ENCODE measurements around the gene STIMATE.

The STIMATE gene

GRCh38 chr3:52887166-52887565 lies 10.2 kb downstream of the STIMATE start:
- TF ChIP-seq ZFX (IDR thresholded peaks at IDR 0.05; ENCODE audit: borderline replicate concordance) (no peak), CTCF (IDR thresholded peaks at IDR 0.05) (no peak)
- no peak overlapping the region for H3K27ac ChIP-seq

- TF ChIP-seq ZFX (IDR thresholded peaks at IDR 0.05; ENCODE audit: borderline replicate concordance) (no peak), CTCF (IDR thresholded peaks at IDR 0.05) (no peak)
- H3K27ac ChIP-seq = no peak overlapping the region
Observed at GRCh38 chr3:52886049-52886730, 11.2 kb downstream of the STIMATE start.

- TF ChIP-seq ZFX (IDR thresholded peaks at IDR 0.05; ENCODE audit: borderline replicate concordance) (no peak), CTCF (IDR thresholded peaks at IDR 0.05) (no peak)
- no peak overlapping the region for H3K27ac ChIP-seq
Observed at GRCh38 chr3:52882377-52882776, 15.0 kb downstream of the STIMATE start.

- TF ChIP-seq ZFX (IDR thresholded peaks at IDR 0.05; ENCODE audit: borderline replicate concordance) = no peak
- TF ChIP-seq CTCF (IDR thresholded peaks at IDR 0.05) = no peak
- no peak overlapping the region for H3K27ac ChIP-seq
Observed at GRCh38 chr3:52881871-52882270, 15.5 kb downstream of the STIMATE start.

GRCh38 chr3:52880474-52880873 lies 16.9 kb downstream of the STIMATE start:
- no peak for TF ChIP-seq CTCF (IDR thresholded peaks at IDR 0.05)
- no peak for TF ChIP-seq ZFX (IDR thresholded peaks at IDR 0.05; ENCODE audit: borderline replicate concordance)
- H3K27ac ChIP-seq = no peak overlapping the region

- no peak overlapping the region for H3K27ac ChIP-seq
- TF ChIP-seq CTCF (IDR thresholded peaks at IDR 0.05) (no peak), ZFX (IDR thresholded peaks at IDR 0.05; ENCODE audit: borderline replicate concordance) (no peak)
Observed at GRCh38 chr3:52880047-52880446, 17.3 kb downstream of the STIMATE start.

GRCh38 chr3:52879581-52879980 lies 17.8 kb downstream of the STIMATE start:
- no peak for TF ChIP-seq CTCF (IDR thresholded peaks at IDR 0.05)
- TF ChIP-seq ZFX (IDR thresholded peaks at IDR 0.05; ENCODE audit: borderline replicate concordance) = no peak
- no peak overlapping the region for H3K27ac ChIP-seq

Measured in 22Rv1 (cell line).